H1 (cell line): ENCODE measurements around the gene CDCA3. TPM values are rescaled to one million over a fixed set of nuclear protein-coding genes. Genes with fewer than 3 reads are reported as not detected.
A peak's percentile ranks its signal among the peaks of the same experiment; 100 is the strongest.

Experiments used
- ATF2 ChIP-seq: IDR thresholded peaks from 2 replicates; pipeline ENCODE4 v1.6.1; 2012; ENCODE audit warnings: low read length, inconsistent platforms
- ATF3 ChIP-seq: IDR thresholded peaks from 2 replicates; pipeline ENCODE4 v1.6.1; 2011; ENCODE audit warnings: low read depth, mild to moderate bottlenecking, low read length; ENCODE audit not compliant: insufficient read depth
- BCL11A ChIP-seq, 2 experiments: IDR thresholded peaks; one replicate each; pipeline ENCODE4 v1.6.1; 2011; ENCODE audit warnings: low read depth in 2 of 2, low read length in 2 of 2, mild to moderate bottlenecking in 2 of 2
- CHD1 ChIP-seq: IDR thresholded peaks from 2 replicates; pipeline ENCODE4 v1.6.1; 2012; ENCODE audit warnings: low read depth, low read length, improper control_type of control experiment
- GABPA ChIP-seq: IDR thresholded peaks from 2 replicates; pipeline ENCODE4 v1.6.1; 2011; ENCODE audit warnings: mild to moderate bottlenecking, low read length, moderate library complexity, borderline replicate concordance; ENCODE audit not compliant: insufficient read depth
- POLR2A ChIP-seq, 2 experiments: IDR thresholded peaks; 1 replicate in 1 of 2; 2 replicates in 1 of 2; pipeline ENCODE4 v1.6.1; 2011; ENCODE audit warnings: low read depth in 2 of 2, low read length in 2 of 2, mild to moderate bottlenecking in 2 of 2; ENCODE audit errors: control extremely low read depth in 1 of 2
- SRF ChIP-seq: IDR thresholded peaks from 2 replicates; pipeline ENCODE4 v1.6.1; 2011; ENCODE audit warnings: mild to moderate bottlenecking, low read depth, low read length, moderate library complexity
- TEAD4 ChIP-seq: IDR thresholded peaks from 2 replicates; pipeline ENCODE4 v1.6.1; 2012; ENCODE audit warnings: low read depth, low read length, inconsistent platforms, mixed read lengths
- USF2 ChIP-seq: IDR thresholded peaks from 2 replicates; pipeline ENCODE4 v1.6.1; 2011; ENCODE audit warnings: low read length, improper control_type of control experiment
- ZNF274 ChIP-seq: IDR thresholded peaks from 2 replicates; pipeline ENCODE4 v1.7.0; 2012; ENCODE audit warnings: low read length, borderline replicate concordance; ENCODE audit errors: extremely low read depth
- polyA plus RNA-seq, 7 experiments: library from polyadenylated mRNA; depleted of rRNA in 3 of 7; stranded (reverse) in 5 of 7; unstranded in 2 of 7; fragments of >200 nt in 5 of 7; fragments of 200-250 nt in 2 of 7; gene quantifications; 1 replicate in 5 of 7; 2 replicates in 1 of 7; 4 replicates in 1 of 7; pipeline versions ENCODE4 v1.2.1 to v1.2.3, GENCODE V29; 2011 to 2013; ENCODE audit warnings: missing spikeins in 2 of 7, mixed read lengths in 2 of 7
- total RNA-seq: library from RNA; stranded (reverse); fragmentation: NEBNext Ultra II Directional; extraction: Animal tissue kit (Norgen Biotek cat#: 25700); gene quantifications from 2 replicates; pipeline ENCODE4 v1.2.1, GENCODE V29; 2021

CDCA3 gene
- total and polyA plus RNA-seq, 2 of the 8 experiments (the other 6 are each of a cell fraction or from before 2014, with no cell fraction given) = 47.7 to 71.2 TPM

GRCh38 chr12:6851153-6851920 lies at the start of gene CDCA3 (continued):
- peak; percentile 66; the same call in 1 of the 2 replicates for TF ChIP-seq ATF2
- TF ChIP-seq SRF = no peak
- TF ChIP-seq USF2 = no peak
- no peak for TF ChIP-seq BCL11A (IDR thresholded peaks at IDR 0.05; ENCODE audit: low read depth in 2 of 2, low read length in 2 of 2)
- TF ChIP-seq ZNF274 = no peak
- no peak for TF ChIP-seq CHD1
- TF ChIP-seq GABPA = no peak
- peak; percentile 27; the same call in 1 of the 2 replicates for TF ChIP-seq TEAD4
- TF ChIP-seq POLR2A (IDR thresholded peaks at IDR 0.05; ENCODE audit: control extremely low read depth in 1 of 2, low read depth in 2 of 2, low read length in 2 of 2) = peak in 1 of 2 experiments; percentile 24; a peak in 1 of 3 replicates
- TF ChIP-seq ATF3 = no peak
